T-cell (primary cell): Measurements from ENCODE around the gene PIP5K1B. TPM values are rescaled to one million over a fixed set of nuclear protein-coding genes. Genes with fewer than 3 reads are reported as not detected.

Experiments used
- ATAC-seq, 4 experiments: fragments of 200-7000 bp in 3 of 4; fragments of 150-1000 bp in 1 of 4; cut with Tn5 transposase; replicated peaks in 1 of 4; 1 replicate in 3 of 4; 2 replicates in 1 of 4; pipeline ENCODE4 v1.10.0; 2021; ENCODE audit warnings: moderate library complexity in 3 of 4, mild to moderate bottlenecking in 2 of 4, moderate number of reproducible peaks in 1 of 4
- CTCF ChIA-PET, 2 donors: fragments of 300-600 bp; sonication (Branson Sonifier 250); formaldehyde crosslinking; loops; one replicate each; lab custom pipeline; 2022; ENCODE audit warnings: antibody characterized with exemption in 2 of 2; lab: Charles Lee
- POLR2A ChIA-PET, 2 donors: fragments of 300-600 bp; sonication (Branson Sonifier 250); formaldehyde crosslinking; loops; one replicate each; lab custom pipeline; 2022; ENCODE audit warnings: antibody characterized with exemption in 2 of 2; lab: Charles Lee
- DNase-seq, 35 experiments: peaks; one replicate each; pipeline versions ENCODE4 v3.0.0 to v3.0.0-alpha.2; 2013 to 2023
- H3K27ac ChIP-seq: one replicate; pipeline ENCODE4 v1.5.1; 2013; ENCODE audit warnings: low read length
- H3K27me3 ChIP-seq, 2 experiments: replicated peaks in 1 of 2; 1 replicate in 1 of 2; 2 replicates in 1 of 2; pipeline versions ENCODE4 v1.6.1 to v1.7.0; 2013; ENCODE audit warnings: low read length in 1 of 2, mixed read lengths in 1 of 2; ENCODE audit not compliant: control insufficient read depth in 2 of 2, insufficient read depth in 2 of 2; ENCODE audit errors: extremely low read depth in 1 of 2
- H3K36me3 ChIP-seq, 2 donors: 1 replicate in 1 of 2; 2 replicates in 1 of 2; pipeline versions ENCODE4 v1.6.1 to v1.7.0; 2013; ENCODE audit warnings: low read length in 1 of 2; ENCODE audit not compliant: control insufficient read depth in 2 of 2, insufficient read depth in 1 of 2; ENCODE audit errors: extremely low read depth in 1 of 2
- H3K4me1 ChIP-seq, 2 experiments: 1 replicate in 1 of 2; 2 replicates in 1 of 2; pipeline versions ENCODE4 v1.6.1 to v1.7.0; 2013; ENCODE audit warnings: low read length in 2 of 2, mixed read lengths in 1 of 2; ENCODE audit not compliant: insufficient read depth in 2 of 2, control insufficient read depth in 1 of 2; ENCODE audit errors: extremely low read depth in 1 of 2
- H3K4me3 ChIP-seq, 2 donors: 1 replicate in 1 of 2; 2 replicates in 1 of 2; pipeline versions ENCODE4 v1.5.1 to v1.7.0; 2013; ENCODE audit warnings: mild to moderate bottlenecking in 2 of 2, low read length in 1 of 2, moderate library complexity in 1 of 2; ENCODE audit not compliant: control insufficient read depth in 1 of 2; ENCODE audit errors: extremely low read depth in 1 of 2
- H3K9me3 ChIP-seq: 2 replicates; pipeline ENCODE4 v1.7.0; 2013
- H3K27ac Mint-ChIP-seq, 2 donors: one replicate each; pipeline ENCODE4 v1.8.0; 2020 to 2021; ENCODE audit warnings: mild to moderate bottlenecking in 2 of 2, mixed read lengths in 2 of 2
- H3K27me3 Mint-ChIP-seq, 2 donors: one replicate each; pipeline ENCODE4 v1.8.0; 2021 to 2022; ENCODE audit warnings: mixed read lengths in 2 of 2
- H3K36me3 Mint-ChIP-seq: one replicate; pipeline ENCODE4 v1.8.0; 2021; ENCODE audit warnings: mixed read lengths
- H3K4me1 Mint-ChIP-seq, 3 donors: one replicate each; pipeline ENCODE4 v1.8.0; 2020 to 2022; ENCODE audit warnings: mixed read lengths in 3 of 3, mild to moderate bottlenecking in 1 of 3
- H3K4me3 Mint-ChIP-seq, 3 donors: one replicate each; pipeline ENCODE4 v1.8.0; 2020 to 2022; ENCODE audit warnings: mild to moderate bottlenecking in 3 of 3, mixed read lengths in 3 of 3, moderate library complexity in 3 of 3
- H3K9me3 Mint-ChIP-seq, 3 donors: one replicate each; pipeline ENCODE4 v1.8.0; 2020 to 2022; ENCODE audit warnings: mixed read lengths in 3 of 3
- WGBS: methylation state at CpG from one replicate; pipeline ENCODE4 v1.1.5; 2013; ENCODE audit warnings: missing lambda C conversion rate; ENCODE audit not compliant: insufficient coverage; 5-methylcytosine and 5-hydroxymethylcytosine counted together
- total RNA-seq, 35 experiments: library from RNA in 6 of 35; stranded (reverse) in 6 of 35; fragments of 120-200 nt in 1 of 35; gene quantifications; one replicate each; pipeline versions ENCODE4 v1.2.1 to v1.2.4 and lab custom pipeline; 2013 to 2026

Gene PIP5K1B
- total RNA-seq, 5 donors from 2014 or later (not counting 1 experiment from before 2014, with no cell fraction given): 0.29 to 1.8 (median 0.95) TPM

- Histone ChIP-seq H3K4me1 (peaks cover 0 to 6% of the 10 kb centered on the region in 2 experiments), H3K4me3 (no peak overlapping the region), H3K9me3 (no peaks in the 10 kb centered on the region), H3K27ac (no peak overlapping the region), H3K36me3 (no peaks in the 10 kb centered on the region), H3K27me3 (peaks cover 0 to 6% of the 10 kb centered on the region in 2 experiments)
- CTCF ChIA-PET: no interaction called here
- Mint-ChIP-seq H3K9me3 (no peaks in the 10 kb centered on the region), H3K36me3 (no peaks in the 10 kb centered on the region), H3K27ac (no peak overlapping the region), H3K4me3 (no peak overlapping the region), H3K27me3 (peaks cover 15 to 28% of the 10 kb centered on the region in 2 donors), H3K4me1 (peaks cover 8 to 15% (median 11%) of the 10 kb centered on the region in 3 donors)
- no CpG with 5 or more reads among the region's 2 CpGs for WGBS
- ATAC-seq (no peak), DNase-seq (no peak)
- POLR2A ChIA-PET: no interaction called here
Observed at GRCh38 chr9:68950689-68951088, 245.6 kb downstream of the PIP5K1B start.

DNA sequence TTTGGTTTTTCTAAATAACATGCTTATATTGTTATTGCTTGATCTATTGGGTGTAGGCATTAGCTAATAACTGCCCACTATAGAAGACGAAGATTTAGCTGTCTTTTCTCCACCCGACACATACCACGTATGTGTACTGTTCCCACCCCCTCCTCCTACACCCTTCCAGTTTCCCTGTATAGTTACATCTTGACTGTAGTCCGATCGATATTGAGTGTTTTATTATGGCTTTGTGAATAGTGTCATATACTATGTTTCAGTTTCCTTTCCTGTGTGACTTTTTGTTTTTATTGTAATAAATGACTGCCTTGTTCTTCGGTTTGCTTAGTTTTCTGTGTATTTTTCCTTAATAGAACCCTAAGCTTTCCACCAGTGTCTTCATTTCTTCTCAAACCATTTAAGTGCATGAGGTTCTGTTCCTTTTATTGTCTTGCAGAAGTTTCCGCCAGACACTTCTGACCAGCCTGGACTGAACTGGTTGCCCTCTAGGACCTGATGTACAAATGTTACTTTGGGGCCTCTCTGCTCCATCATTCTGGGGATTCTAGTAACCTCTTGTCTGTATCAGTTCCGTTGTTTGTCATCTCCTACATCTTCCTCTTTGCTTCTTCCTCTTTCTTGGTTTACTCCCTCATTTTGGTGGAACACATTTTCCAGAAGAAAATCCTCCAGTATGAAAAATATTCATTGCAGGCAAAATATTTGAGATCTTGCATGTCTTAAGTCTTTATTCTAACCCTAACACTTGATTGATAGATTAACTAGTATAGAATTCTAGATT, 247.0 kb downstream of the PIP5K1B start:
- Mint-ChIP-seq H3K27ac (no peak overlapping the region), H3K36me3 (no peaks in the 10 kb centered on the region), H3K4me3 (no peak overlapping the region), H3K27me3 (peaks cover 10 to 22% of the 10 kb centered on the region in 2 donors), H3K4me1 (peaks cover 9 to 15% (median 11%) of the 10 kb centered on the region in 3 donors), H3K9me3 (no peaks in the 10 kb centered on the region)
- ChIA-PET CTCF (interaction anchor here in 1 of 2 donors (0.7 kb wide), 1 partner anchor 28 kb away, joined by 3 read pairs; no protein-coding TSS in a partner anchor), POLR2A (interaction anchor here in 1 of 2 donors (0.6 kb wide), 1 partner anchor 84 kb away, joined by 3 read pairs; no protein-coding TSS in a partner anchor)
- H3K27ac ChIP-seq: no peak overlapping the region
- ATAC-seq (no peak), DNase-seq (no peak)
- peaks cover 0 to 6% of the 10 kb centered on the region in 2 experiments for H3K4me1 ChIP-seq
- no peak overlapping the region for H3K4me3 ChIP-seq
- H3K9me3 ChIP-seq: no peaks in the 10 kb centered on the region
- H3K36me3 ChIP-seq: no peaks in the 10 kb centered on the region
- 63% methylated on average over 1 of the region's 8 CpGs for WGBS
- peaks cover 0 to 5% of the 10 kb centered on the region in 2 experiments for H3K27me3 ChIP-seq

DNA sequence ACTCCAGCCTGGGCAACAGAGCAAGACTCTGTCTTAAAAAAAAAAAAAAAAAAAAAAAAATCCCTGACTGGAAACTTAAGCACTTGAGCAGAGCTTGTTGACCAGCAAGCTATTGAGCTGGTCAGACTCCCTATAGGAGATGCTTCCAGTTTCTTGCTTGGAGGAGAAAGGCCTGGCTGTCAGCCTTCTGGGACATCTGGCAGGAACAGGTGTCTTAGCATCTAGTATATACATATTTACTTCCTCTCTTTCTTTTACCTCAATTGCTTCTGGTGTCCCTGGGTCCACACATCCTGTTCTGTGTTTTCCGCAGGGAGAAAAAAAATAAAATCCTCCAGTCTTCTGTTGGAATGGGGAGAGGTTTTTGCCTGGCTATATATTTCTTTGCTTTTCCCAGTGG, 248.7 kb downstream of the PIP5K1B start:
- H3K36me3 Mint-ChIP-seq: no peaks in the 10 kb centered on the region
- DNase-seq (no peak), ATAC-seq (no peak)
- H3K4me1 ChIP-seq: peaks cover 0 to 6% of the 10 kb centered on the region in 2 experiments
- ChIA-PET CTCF (interaction anchor here in 1 of 2 donors (0.8 kb wide), 1 partner anchor 368 kb away, joined by 10 read pairs; no protein-coding TSS in a partner anchor), POLR2A (no interaction called here)
- no peaks in the 10 kb centered on the region for H3K36me3 ChIP-seq
- H3K27me3 Mint-ChIP-seq: peaks cover 10 to 18% of the 10 kb centered on the region in 2 donors
- H3K4me3 ChIP-seq: no peak overlapping the region
- H3K9me3 Mint-ChIP-seq: no peaks in the 10 kb centered on the region
- H3K27me3 ChIP-seq: no peaks in the 10 kb centered on the region
- H3K27ac ChIP-seq: no peak overlapping the region
- H3K4me1 Mint-ChIP-seq: peaks cover 9 to 15% (median 11%) of the 10 kb centered on the region in 3 donors
- no CpG with 5 or more reads among the region's 1 CpG for WGBS
- no peak overlapping the region for H3K4me3 Mint-ChIP-seq
- H3K9me3 ChIP-seq: no peaks in the 10 kb centered on the region
- H3K27ac Mint-ChIP-seq: no peak overlapping the region

GRCh38 chr9:68955330-68955729, 250.3 kb downstream of the PIP5K1B start:
- peak overlapping the region in 1 of 3 donors; percentile 18 for H3K4me3 Mint-ChIP-seq

GRCh38 chr9:68957479-68957878, 252.4 kb downstream of the PIP5K1B start:
- H3K27me3 ChIP-seq: no peaks in the 10 kb centered on the region
- no peaks in the 10 kb centered on the region for H3K9me3 ChIP-seq
- ChIA-PET POLR2A (no interaction called here), CTCF (no interaction called here)
- peaks cover 0 to 6% of the 10 kb centered on the region in 2 experiments for H3K4me1 ChIP-seq
- Mint-ChIP-seq H3K27ac (no peak overlapping the region), H3K4me1 (peaks cover 8 to 12% (median 9%) of the 10 kb centered on the region in 3 donors), H3K36me3 (no peaks in the 10 kb centered on the region), H3K27me3 (peaks cover 13 to 14% of the 10 kb centered on the region in 2 donors), H3K9me3 (no peaks in the 10 kb centered on the region), H3K4me3 (no peak overlapping the region)
- ATAC-seq: no peak
- H3K36me3 ChIP-seq: no peaks in the 10 kb centered on the region
- no peak overlapping the region for H3K27ac ChIP-seq
- WGBS: 100% methylated on average over 1 of the region's 1 CpG
- no peak overlapping the region for H3K4me3 ChIP-seq
- no peak for DNase-seq

More at GRCh38 chr9:68955330-68955729, 250.3 kb downstream of the PIP5K1B start:
- ATAC-seq: peak in 2 of 4 experiments; percentile 36 to 39
- ChIA-PET CTCF (interaction anchor here in 1 of 2 donors (1.2 kb wide), 1 partner anchor 44 kb away, joined by 4 read pairs; no protein-coding TSS in a partner anchor), POLR2A (no interaction called here)
- Mint-ChIP-seq H3K27ac (peak overlapping the region in 1 of 2 donors; percentile 36), H3K27me3 (peaks cover 10 to 18% of the 10 kb centered on the region in 2 donors), H3K4me1 (peaks cover 8 to 15% (median 9%) of the 10 kb centered on the region in 3 donors), H3K9me3 (no peaks in the 10 kb centered on the region), H3K36me3 (no peaks in the 10 kb centered on the region)
- Histone ChIP-seq H3K4me1 (peaks cover 0 to 6% of the 10 kb centered on the region in 2 experiments), H3K4me3 (no peak overlapping the region), H3K27me3 (no peaks in the 10 kb centered on the region), H3K36me3 (no peaks in the 10 kb centered on the region), H3K27ac (no peak overlapping the region), H3K9me3 (no peaks in the 10 kb centered on the region)
- no peak for DNase-seq
- WGBS: no CpG with 5 or more reads among the region's 4 CpGs

GRCh38 chr9:68961587-68961986, 256.5 kb downstream of the PIP5K1B start:
- Mint-ChIP-seq H3K4me3 (no peak overlapping the region), H3K27me3 (peaks cover 5 to 8% of the 10 kb centered on the region in 2 donors), H3K27ac (no peak overlapping the region), H3K4me1 (no peaks in the 10 kb centered on the region), H3K36me3 (no peaks in the 10 kb centered on the region), H3K9me3 (no peaks in the 10 kb centered on the region)
- POLR2A ChIA-PET: no interaction called here
- Histone ChIP-seq H3K36me3 (no peaks in the 10 kb centered on the region), H3K4me3 (no peak overlapping the region), H3K4me1 (no peaks in the 10 kb centered on the region), H3K9me3 (no peaks in the 10 kb centered on the region), H3K27ac (no peak overlapping the region), H3K27me3 (no peaks in the 10 kb centered on the region)
- no CpG with 5 or more reads among the region's 4 CpGs for WGBS
- ATAC-seq (no peak), DNase-seq (no peak)
- CTCF ChIA-PET: interaction anchor here in 1 of 2 donors (1.0 kb wide), 1 partner anchor 38 kb away, joined by 3 read pairs; no protein-coding TSS in a partner anchor
